NCI-H1436 treated with DMSO at 0.1 percent for 48 hours (cell line): ENCODE results near the gene TSC2.

Source experiments
- DNase-seq: peaks from one replicate; lab custom pipeline; 2025; lab: John Stamatoyannopoulos, UW

TSC2 gene

GRCh38 chr16:2043667-2044451 lies 3.9 kb upstream of the TSC2 start:
- DNase-seq: no peak

DNA sequence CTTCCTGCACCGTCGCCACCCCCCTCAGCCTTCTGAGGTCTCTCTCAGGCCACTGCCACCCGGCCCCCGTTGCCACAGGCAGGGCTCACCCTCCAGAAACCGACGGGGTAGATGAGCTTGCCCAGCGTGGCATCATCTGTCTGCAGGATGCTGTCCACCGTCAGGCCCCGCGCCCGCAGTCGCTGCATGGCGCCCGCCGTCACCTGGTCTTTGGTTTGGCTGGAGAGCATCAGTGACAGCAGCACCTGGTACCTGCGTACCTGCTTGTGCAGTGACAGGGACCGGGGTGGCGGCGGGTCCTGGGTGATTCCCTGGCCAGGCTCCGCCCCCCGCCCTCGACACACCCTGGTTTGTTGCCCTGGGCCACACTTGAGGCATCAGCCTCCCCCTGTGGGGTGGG lies 3.2 kb upstream of the TSC2 start:
- no peak for DNase-seq

DNA sequence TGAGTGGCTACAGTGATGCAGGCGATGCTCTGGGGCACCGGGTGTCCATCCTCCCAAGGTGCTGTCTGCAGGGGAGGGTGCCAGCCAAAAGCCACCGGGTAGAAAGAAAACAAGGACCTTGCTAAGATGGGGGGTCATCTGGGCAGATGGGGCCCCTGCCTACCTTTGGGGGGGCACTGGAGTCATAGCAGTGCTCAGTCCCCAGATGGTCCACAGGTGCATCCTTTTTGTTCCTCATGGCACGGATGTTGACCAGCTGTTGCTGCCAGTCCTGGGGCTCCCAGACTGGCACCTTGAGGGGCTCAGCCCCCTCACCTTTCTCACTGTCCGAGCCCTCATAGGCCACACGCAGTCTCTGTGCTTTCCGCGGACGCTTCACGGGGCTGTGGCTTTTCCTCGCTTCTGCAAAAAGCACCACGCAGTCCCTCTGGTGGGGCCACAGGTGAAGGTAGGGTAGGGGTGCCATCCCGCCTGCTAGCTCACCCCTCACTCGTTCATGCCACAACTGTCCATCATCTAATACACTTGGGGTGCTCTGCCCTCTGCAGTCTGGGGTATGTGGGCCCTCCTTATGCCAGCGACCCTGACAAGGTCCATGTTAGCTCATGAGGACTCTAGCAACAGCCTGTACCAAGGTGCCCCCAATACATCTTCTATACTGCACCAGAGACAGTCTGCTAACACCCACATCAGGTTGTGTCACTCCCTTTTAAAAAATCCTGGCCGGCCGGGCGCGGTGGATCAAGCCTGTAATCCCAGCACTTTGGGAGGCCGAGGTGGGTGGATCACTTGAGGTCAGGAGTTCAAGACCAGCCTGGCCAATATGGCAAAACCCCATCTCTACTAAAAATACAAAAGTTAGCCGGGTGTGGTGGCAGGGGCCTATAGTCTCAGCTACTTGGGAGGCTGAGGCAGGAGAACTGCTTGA lies 1.6 kb upstream of the TSC2 start:
- no peak for DNase-seq

DNA sequence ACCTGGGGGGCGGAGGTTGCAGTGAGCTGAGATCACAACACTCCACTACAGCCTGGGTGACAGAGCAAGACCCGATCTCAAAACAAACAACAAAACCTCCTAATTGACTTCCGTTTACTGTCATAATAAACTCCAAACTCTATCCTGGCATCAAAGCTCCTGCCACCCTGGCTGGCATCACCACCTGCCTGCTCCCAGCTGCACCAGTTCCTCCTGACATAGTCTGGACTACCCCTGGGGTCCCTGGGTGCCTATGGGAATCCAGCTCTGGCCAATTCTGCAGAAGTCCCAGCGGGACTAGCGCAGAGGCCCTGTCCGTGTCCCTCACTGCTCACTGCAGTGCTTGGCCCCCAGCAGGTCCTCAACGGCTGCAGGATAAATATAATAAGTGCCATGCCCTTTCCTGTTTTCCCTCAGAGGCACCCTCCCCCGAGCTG lies 874 bp upstream of the TSC2 start:
- no peak for DNase-seq

DNA sequence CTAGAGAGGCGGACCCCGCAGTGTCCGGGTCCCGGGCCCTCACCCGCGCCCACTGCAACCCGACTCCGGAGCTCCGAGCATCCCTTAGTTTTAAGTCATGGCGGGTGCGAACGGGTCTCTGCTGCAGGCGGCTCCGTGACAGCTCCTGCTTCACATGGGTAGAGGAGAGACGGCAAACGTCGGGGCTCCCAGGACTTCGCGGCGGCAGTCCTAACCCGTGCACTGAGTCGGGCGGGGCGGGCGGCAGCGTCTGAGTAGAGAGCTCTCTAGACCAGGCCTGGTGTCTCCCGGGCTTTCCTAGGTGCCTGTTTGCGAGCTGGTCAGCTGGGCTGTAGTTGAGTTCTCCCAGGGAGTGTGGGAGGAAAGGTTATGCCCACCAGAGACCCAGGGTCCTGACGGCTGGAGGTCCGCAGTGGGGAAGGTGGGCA lies 345 bp downstream of the TSC2 start:
- DNase-seq: no peak

DNA sequence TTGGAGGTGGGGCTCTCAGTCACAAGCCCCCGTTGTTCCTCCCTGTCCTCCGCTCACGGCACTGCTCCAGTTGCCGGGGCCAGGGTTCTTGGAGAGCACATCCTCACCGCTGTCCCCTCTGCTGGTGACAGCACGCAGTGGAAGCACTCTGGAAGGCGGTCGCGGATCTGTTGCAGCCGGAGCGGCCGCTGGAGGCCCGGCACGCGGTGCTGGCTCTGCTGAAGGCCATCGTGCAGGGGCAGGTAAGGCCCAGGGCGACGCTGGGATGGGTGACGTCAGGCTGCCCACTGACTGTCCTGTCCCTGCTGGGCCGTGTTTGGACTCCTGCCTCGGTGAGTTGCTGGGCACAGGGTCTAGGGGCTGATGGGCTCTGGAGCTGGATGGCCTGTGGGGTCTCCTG lies 5.4 kb downstream of the TSC2 start:
- no peak for DNase-seq

GRCh38 chr16:2053897-2054296 lies 6.1 kb downstream of the TSC2 start:
- DNase-seq: no peak

DNA sequence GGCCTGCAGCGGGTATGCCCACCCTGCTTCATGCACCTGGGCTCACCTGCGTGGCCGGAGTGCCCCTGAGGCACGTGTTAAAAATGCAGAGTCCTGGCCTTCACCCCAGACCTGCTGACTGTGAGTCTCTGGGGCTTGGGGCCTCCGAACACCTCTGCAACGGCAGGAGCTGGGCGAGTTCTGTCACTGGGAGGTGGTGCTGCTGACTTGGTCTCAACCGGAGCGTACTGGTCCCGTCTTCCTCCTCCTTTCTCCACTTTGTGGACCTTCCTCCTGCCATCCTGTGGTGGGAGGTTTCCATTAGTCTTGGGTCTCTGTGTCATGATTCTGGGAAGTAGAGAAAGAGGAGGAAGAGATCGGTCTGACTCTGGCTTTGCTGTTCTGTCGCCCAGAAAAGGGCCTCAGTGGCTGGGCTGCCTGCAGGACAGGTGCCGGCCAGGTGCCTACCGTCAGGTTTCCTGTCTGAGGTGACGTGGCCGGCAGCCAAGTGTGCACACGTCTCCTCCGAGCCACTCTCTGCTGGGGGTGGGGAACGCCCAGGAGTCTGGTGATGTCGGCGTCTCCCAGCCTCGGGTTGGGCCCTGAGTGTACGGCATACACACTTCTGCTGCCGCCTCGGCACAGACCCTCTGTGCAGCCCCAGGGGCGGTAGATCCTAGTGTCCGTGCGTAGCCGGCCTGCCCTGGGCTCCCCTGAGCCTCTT lies 6.9 kb downstream of the TSC2 start:
- DNase-seq: no peak

DNA sequence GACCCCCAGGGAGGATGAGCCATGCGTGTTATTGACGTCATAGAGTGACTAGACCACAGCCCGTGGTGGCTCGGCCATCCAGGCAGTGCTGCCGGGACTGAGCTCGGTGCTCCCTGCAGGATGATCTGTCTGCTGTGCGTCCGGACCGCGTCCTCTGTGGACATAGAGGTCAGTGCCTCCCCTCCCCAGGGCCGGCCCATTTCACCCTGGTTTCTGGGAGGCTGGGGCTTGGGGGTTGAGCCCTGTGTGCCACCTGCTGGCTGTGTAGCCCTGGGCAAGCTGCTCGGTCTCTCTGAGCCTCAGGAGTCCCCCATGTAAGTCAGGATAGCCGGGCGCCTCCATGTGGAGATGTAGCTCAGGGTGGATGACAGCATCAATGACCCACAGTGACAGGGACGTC lies 8.3 kb downstream of the TSC2 start:
- no peak for DNase-seq

GRCh38 chr16:2056681-2057407 lies 9.1 kb downstream of the TSC2 start:
- DNase-seq: no peak

- no peak for DNase-seq
Observed at GRCh38 chr16:2057438-2057837, 9.7 kb downstream of the TSC2 start.

GRCh38 chr16:2058420-2058819 lies 10.6 kb downstream of the TSC2 start:
- DNase-seq: no peak

GRCh38 chr16:2058872-2059271 lies 11.1 kb downstream of the TSC2 start:
- DNase-seq: no peak

GRCh38 chr16:2060346-2060745 lies 12.6 kb downstream of the TSC2 start:
- DNase-seq: no peak

- DNase-seq: no peak
Observed at GRCh38 chr16:2061023-2061422, 13.2 kb downstream of the TSC2 start.

DNA sequence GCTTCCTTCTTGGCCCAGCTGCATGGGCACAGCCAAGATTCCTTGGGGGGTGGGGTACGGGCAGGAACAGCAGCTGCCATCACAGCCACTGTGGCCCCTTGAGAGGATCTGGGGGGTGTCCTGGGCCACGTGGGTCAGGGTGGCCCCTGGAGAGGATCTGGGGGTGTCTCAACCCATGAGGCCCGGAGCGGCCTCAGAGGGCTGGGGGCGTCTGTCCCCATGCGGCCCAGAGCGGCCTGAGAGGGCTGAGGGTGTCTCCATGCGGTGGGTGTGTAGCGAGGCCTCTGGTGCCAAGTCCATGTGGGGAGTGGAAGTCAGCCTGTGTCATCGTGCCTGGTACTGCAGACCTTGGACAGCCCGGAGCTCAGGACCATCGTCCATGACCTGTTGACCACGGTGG lies 13.7 kb downstream of the TSC2 start:
- no peak for DNase-seq

DNA sequence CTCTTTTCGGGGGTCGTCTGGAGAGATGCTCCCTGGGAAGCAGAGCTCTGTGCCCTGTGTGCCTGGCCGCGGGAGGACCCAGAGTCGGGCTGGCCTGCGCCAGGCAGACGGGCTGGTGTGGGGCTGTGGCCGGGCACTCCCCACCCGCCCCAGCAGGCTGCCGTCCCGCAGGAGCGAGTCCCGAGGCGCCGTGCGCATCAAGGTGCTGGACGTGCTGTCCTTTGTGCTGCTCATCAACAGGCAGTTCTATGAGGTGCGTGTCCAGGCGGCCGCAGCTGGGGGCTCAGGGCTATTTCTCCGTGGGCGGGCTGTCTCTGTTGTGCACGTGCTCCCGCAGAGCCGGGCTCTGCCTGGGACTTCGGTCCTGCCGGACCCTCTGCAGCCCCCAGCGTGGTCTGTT lies 15.0 kb downstream of the TSC2 start:
- no peak for DNase-seq

DNA sequence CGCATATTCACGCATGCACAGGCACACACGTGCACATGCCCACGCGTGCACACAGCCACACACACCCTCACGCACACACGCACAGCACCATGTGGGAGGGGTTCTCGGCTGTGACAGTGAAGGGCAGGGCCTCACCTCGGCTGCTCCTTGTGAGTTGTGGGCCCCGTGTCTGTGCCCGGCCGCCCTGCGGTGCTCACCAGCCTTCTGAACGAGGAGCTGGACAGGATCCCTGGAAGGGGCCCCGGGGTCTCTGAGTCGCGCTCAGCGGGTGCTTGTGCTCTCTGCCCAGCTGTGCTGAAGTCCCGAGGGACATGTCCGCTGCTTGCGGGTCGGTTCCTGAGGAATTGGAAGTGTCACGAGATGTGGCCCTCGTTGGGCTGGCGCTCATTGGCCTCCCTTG lies 16.1 kb downstream of the TSC2 start:
- no peak for DNase-seq

- no peak for DNase-seq
Observed at GRCh38 chr16:2064368-2064945, 16.7 kb downstream of the TSC2 start.

DNA sequence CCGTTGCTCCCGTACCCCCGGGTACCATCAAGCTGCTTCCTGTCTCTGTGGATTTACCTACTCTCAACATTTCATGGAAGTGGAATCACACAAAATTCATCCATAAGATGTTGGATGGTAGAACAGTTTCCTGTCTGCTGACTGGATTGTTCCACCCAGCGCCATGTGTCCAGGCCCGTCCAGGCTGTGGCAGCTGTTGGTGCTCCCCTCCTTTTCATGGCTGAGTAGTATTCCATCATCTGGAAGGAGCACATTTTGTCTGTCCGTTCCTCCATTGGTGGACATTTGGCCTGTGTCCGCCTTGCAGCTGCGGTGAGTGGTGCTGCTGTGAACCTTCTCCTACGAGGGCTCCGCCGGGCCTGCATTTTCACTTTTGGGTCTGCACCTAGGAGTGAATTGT lies 18.4 kb downstream of the TSC2 start:
- DNase-seq: no peak
